NCI-H2029 treated with DMSO at 0.1 percent for 48 hours (cell line): Measurements from ENCODE around the gene MUC4.
"Not testable (repeated sequence)": the region's sequence is repeated elsewhere in the genome, so short reads cannot be mapped to it uniquely, and the experiment has no call there.

ENCODE experiments used
- DNase-seq: peaks from one replicate; lab custom pipeline; 2025; lab: John Stamatoyannopoulos, UW

MUC4 gene

GRCh38 chr3:195715134-195715533, 96.6 kb downstream of the MUC4 start:
- DNase-seq = no peak

GRCh38 chr3:195714380-195715011, 97.2 kb downstream of the MUC4 start:
- DNase-seq = no peak

- DNase-seq = not testable (repeated sequence)
Observed at GRCh38 chr3:195713150-195713549, 98.6 kb downstream of the MUC4 start.

DNA sequence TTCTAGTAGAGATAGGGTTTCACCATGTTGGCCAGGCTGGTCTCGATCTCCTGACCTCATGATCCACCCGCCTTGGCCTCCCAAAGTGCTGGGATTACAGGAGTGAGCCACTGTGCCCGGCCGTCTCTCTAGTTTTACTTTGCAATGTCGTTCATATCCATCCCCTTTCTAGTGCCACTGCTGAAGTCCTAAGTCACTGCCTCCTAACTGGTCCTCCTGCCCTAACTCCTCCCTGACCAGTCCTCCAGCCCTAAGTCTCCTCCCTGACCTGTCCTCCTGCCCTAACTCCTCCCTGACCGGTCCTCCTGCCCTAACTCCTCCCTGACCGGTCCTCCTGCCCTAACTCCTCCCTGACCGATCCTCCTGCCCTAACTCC, 99.2 kb downstream of the MUC4 start:
- not testable (repeated sequence) for DNase-seq

GRCh38 chr3:195711813-195712534, 99.8 kb downstream of the MUC4 start:
- no peak for DNase-seq

DNA sequence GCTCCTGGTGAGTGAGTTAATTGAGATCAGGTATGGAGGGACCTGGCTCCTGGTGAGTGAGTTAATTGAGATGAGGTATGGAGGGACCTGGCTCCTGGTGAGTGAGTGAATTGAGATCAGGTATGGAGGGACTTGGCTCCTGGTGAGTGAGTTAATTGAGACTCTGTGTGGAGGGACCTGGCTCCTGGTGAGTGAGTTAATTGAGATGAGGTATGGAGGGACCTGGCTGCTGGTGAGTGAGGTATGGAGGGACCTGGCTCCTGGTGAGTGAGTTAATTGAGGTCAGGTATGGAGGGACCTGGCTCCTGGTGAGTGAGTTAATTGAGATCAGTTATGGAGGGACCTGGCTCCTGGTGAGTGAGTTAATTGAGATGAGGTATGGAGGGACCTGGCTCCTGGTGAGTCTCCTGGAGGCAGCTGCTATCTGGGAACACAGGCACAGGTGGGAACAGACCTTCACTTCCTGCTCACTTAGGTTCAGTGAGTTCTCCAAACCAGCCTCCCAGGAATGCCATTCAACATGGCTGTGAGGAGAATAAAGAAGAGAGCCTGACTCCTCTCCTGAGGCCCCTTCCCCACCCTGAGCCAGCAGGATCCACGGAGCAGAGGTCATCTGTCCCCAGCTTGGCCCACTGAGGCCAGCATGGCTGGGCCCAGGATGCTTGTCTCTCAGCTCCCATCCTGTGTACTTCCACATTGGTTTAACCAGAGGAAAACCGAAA, 100.5 kb downstream of the MUC4 start:
- DNase-seq = not testable (repeated sequence)

DNA sequence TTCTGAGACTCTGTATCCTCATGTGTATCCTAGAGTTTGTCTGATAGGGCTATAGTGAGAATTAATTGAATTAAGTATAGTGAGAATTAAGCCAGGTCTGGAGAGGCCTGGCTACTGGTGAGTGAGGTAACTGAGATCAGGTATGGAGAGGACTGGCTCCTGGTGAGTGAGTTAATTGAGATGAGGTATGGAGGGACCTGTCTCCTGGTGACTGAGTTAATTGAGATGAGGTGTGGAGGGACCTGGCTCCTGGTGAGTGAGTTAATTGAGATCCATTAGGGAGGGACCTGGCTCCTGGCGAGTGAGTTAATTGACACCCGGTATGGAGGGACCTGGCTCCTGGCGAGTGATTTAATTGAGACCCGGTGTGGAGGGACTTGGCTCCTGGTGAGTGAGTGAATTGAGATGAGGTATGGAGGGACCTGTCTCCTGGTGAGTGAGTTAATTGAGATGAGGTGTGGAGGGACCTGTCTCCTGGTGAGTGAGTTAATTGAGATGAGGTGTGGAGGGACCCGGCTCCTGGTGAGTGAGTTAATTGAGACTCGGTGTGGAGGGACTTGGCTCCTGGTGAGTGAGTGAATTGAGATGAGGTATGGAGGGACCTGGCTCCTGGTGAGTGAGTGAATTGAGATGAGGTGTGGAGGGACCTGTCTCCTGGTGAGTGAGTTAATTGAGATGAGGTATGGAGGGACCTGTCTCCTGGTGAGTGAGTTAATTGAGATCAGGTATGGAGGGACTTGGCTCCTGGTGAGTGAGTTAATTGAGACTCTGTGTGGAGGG, 101.4 kb downstream of the MUC4 start:
- DNase-seq = not testable (repeated sequence)

DNA sequence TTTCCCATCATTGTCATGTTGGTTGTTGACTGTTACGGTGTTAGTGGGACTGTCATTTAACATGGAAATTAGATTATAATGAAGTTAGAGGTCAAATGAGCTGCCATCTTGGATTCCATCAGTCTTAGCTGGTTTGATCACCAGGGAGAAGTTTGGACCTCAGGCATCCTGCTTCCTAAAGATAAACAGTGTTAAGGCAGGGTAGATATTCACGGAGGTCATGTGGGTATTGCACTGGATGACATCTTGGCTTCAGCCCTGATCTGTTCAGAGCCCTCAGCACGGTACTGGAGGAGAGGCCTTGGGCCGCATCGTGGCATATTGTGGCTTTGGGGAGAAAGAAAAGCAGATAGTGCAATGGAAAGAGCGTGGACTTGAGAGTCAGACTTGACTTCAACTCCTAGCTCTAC, 102.0 kb downstream of the MUC4 start:
- no peak for DNase-seq

GRCh38 chr3:195708626-195709481, 102.9 kb downstream of the MUC4 start:
- DNase-seq = no peak

DNA sequence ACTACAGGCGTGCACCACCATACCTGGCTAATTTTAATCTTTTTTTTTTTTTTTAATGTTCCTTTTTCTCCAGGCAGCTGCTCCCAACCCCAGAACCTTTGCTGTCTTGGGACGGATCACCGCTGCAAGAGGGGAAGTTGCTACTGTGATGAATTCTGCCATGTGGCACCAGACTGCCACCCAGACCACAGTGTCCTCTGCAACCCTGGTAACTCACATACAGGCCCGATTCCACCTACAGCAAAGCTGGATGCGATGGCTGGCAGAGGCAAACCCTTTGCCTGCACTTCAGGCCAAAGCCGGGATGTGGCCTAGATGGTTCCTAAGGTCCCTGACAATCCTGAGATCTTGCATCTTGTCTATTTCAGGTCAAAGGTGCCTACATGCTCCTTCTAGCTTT, 103.7 kb downstream of the MUC4 start:
- DNase-seq = no peak

GRCh38 chr3:195705081-195705991, 106.4 kb downstream of the MUC4 start:
- DNase-seq = no peak

DNA sequence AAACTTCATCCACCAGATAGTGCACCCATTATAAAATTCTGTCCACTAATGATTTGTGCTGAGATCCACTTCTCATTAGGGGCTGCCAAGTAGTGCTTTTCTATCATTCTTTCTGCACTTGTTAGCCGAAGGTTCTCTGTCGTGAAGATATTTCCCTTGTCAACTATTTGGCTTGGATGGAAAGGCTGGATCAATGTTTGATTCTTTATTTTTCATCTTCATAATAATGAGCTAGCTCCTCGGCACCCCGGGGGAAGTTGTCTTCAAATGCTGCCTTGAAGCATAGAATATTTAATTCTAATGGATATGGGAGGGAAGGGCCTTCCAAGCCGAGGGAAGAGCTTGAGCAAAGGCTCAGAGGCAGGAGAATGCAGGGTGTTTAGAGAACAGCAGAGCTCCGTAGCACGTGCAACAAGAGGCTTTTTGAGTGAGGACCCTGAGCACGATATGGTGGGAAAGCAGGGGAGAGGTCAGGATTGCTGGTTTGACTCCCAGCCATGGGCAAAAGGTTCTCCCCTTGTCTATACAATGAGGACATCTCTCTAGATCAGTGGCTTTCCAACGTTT, 107.2 kb downstream of the MUC4 start:
- no peak for DNase-seq

DNA sequence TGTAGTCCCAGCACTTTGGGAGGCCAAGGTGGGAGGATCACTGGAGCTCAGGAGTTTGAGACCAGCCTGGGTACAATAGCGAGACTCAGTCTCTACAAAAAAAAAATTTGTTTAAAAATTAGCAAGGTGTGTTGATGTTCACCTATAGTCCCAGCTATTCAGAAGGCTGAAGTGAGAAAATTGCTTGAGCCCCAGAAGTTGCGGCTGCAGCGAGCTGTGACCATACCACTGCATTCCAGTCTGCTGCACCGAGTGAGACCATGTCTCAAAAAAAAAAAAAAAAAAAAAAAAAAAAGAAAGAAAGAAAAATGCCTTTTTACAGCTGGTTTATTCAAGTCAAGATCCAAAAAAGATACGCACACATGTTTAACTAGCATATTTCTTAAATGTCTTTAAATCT, 108.0 kb downstream of the MUC4 start:
- no peak for DNase-seq

- DNase-seq = no peak
Observed at GRCh38 chr3:195701042-195701915, 110.5 kb downstream of the MUC4 start.

DNA sequence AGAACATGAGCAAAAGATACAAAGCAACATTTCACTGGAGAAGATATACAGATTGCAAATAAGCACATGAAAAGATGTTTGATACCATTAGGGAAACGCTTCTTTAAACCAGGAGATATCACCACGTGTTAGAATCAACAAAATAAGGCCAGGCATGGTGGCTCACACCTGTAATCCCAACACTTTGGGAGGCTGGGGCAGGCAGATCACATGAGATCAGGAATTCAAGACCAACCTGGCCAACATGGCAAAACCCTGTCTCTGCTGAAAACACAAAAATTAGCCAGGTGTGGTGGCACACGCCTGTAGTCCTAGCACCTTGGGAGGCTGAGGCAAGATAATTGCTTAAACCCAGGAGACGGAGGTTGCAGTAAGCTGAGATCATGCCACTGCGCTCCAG, 111.4 kb downstream of the MUC4 start:
- no peak for DNase-seq

GRCh38 chr3:195699860-195700259, 111.9 kb downstream of the MUC4 start:
- DNase-seq = no peak

GRCh38 chr3:195699388-195699771, 112.3 kb downstream of the MUC4 start:
- no peak for DNase-seq

DNA sequence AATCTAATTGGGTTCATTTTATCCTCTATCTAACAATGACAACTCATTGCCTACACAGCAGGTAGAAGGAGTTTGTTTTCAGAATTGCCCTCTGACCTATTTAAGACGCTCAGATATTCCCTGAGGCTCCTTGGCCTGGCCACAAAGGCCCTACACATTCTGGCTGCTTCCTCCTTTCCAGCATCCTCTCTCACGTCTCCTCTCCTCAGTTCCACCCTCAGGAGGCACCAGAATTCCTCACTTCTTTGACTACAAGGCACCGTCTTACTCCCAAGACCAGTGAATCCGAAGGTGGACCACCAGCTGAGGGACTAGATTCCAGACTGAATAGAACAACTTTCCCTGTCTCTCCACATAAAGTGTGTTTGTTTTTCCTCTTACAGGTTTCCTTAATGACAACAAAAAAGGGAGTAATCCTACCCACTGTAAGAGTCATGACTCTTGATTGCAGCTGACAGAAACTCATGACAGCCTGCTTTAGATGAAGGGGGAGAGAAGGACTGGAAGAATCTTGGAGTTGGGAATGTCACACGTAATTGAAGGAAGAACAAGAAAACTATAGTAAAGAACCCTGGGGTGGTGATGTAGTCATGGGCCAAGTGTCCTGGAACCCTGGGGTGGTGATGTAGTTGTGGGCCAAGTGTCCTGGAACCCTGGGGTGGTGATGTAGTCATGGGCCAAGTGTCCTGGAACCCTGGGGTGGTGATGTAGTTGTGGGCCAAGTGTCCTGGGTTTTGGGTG, 112.9 kb downstream of the MUC4 start:
- no peak for DNase-seq

DNA sequence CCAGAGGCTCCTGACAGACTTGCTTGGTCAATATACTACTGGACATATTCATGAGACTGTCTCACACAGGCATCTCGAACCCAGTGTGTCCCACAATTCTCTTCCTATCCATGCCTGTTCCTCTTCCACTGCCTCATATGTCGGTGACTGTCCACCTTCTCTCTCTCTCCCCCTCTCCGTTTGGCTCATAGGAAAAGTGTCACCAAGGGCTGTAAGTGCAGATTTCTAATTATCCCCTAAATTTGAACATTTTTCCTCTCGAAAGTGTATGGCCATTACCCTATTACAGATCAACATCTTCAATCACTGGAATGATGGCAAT, 113.4 kb downstream of the MUC4 start:
- DNase-seq = no peak
